HCT116 (cell line): ENCODE measurements around the gene SPTSSA.

ENCODE experiments used
- CTCF ChIP-seq, 3 experiments: fragments of 200-600 bp in 1 of 3; sonication (generic) in 1 of 3; IDR thresholded peaks in 2 of 3; conservative IDR thresholded peaks in 1 of 3; 2 replicates each; pipeline ENCODE4 v1.5.1; 2012 to 2017; ENCODE audit warnings: low read depth in 2 of 3, low read length in 2 of 3, antibody characterized with exemption in 1 of 3, borderline replicate concordance in 1 of 3, control low read depth in 1 of 3, mild to moderate bottlenecking in 1 of 3, mixed read lengths in 1 of 3, mixed run types in 1 of 3, moderate library complexity in 1 of 3; ENCODE audit not compliant: insufficient read depth in 1 of 3
- EGR1 ChIP-seq: IDR thresholded peaks from 2 replicates; pipeline ENCODE4 v1.6.1; 2012; ENCODE audit warnings: low read depth
- EZH2phosphoT487 ChIP-seq: fragments of 200-600 bp; IDR thresholded peaks from 2 replicates; pipeline ENCODE4 v1.6.1; 2018; ENCODE audit warnings: antibody characterized with exemption, borderline replicate concordance
- POLR2A ChIP-seq: IDR thresholded peaks from 2 replicates; pipeline ENCODE4 v1.7.0; 2011; ENCODE audit warnings: borderline replicate concordance; ENCODE audit not compliant: insufficient read depth, insufficient read length; ENCODE audit errors: extremely low read depth
- ZNF274 ChIP-seq: fragments of 200-500 bp; sonication (Bioruptor generic); IDR thresholded peaks from 2 replicates; pipeline ENCODE4 v1.6.1; 2014; ENCODE audit warnings: mild to moderate bottlenecking, low read depth, low read length, inconsistent platforms

- TF ChIP-seq CTCF (IDR thresholded peaks at IDR 0.05 in 2 of 3, conservative IDR thresholded peaks at IDR 0.05 in 1 of 3; ENCODE audit: borderline replicate concordance in 1 of 3, insufficient read depth in 1 of 3, low read depth in 2 of 3, low read length in 2 of 3) (no peak), POLR2A (no peak), ZNF274 (no peak), EGR1 (no peak), EZH2phosphoT487 (no peak)
Observed at GRCh38 chr14:34460841-34461240, 1.2 kb downstream of the SPTSSA start.
